HCT116 (cell line): ENCODE measurements around the gene GALNT7. TPM values are rescaled to one million over a fixed set of nuclear protein-coding genes. Genes with fewer than 3 reads are reported as not detected.

Experiments
- ATAC-seq: fragments of 200-7000 bp; cut with Tn5 transposase; 2 replicates; pipeline ENCODE4 v1.9.1; 2020; ENCODE audit warnings: mild to moderate bottlenecking, moderate library complexity
- BruUV-seq: library from RNA; stranded (reverse); fragments of 400-500 nt; replicated peaks from 2 replicates; lab custom pipeline; 2021; lab: Mats Ljungman, UMichigan
- CTCF ChIA-PET: fragments of 300-600 bp; sonication (Branson Sonifier 250); formaldehyde crosslinking; loops from one replicate; lab custom pipeline; 2021; ENCODE audit warnings: antibody characterized with exemption; lab: Charles Lee
- POLR2A ChIA-PET: fragments of 300-600, 350-600 bp; sonication (Branson Sonifier 250); formaldehyde crosslinking; loops from one replicate; lab custom pipeline; 2021; ENCODE audit warnings: antibody characterized with exemption; lab: Charles Lee
- RAD21 ChIA-PET, 2 experiments: fragments of 300-600 bp; sonication (Branson Sonifier 250); formaldehyde crosslinking; loops; one replicate each; lab custom pipeline; 2023; ENCODE audit warnings: low total read pairs in 2 of 2; ENCODE audit not compliant: uncharacterized antibody in 2 of 2, unreplicated experiment in 2 of 2, low non-redundant PET in 1 of 2; lab: Charles Lee
- DNase-seq: peaks from one replicate; pipeline ENCODE4 v3.0.0-alpha.2; 2010; ENCODE audit warnings: low read depth, low spot score
- H2AFZ ChIP-seq: fragments of 200-600 bp; shearing (Covaris generic), sonication (generic); 2 replicates; pipeline ENCODE4 v1.6.1; 2017; ENCODE audit warnings: low read depth, mixed run types, mixed read lengths, antibody characterized with exemption, low read length; ENCODE audit not compliant: poor library complexity, severe bottlenecking
- H3K27ac ChIP-seq: 2 replicates; pipeline ENCODE4 v1.5.1; 2012; ENCODE audit warnings: low read depth, low read length
- H3K27me3 ChIP-seq: fragments of 200-600 bp; sonication (generic); 2 replicates; pipeline ENCODE4 v1.6.1; 2016; ENCODE audit warnings: mixed run types, low read length, mixed read lengths; ENCODE audit not compliant: insufficient read depth
- H3K36me3 ChIP-seq, 2 experiments: fragments of 200-500 bp in 1 of 2; fragments of 200-600 bp in 1 of 2; sonication (Bioruptor generic) in 1 of 2; sonication (generic) in 1 of 2; 2 replicates each; pipeline versions ENCODE4 v1.5.1 to v1.6.1; 2014 to 2016; ENCODE audit warnings: low read length in 2 of 2, inconsistent platforms in 1 of 2, mixed read lengths in 1 of 2, mixed run types in 1 of 2; ENCODE audit not compliant: insufficient read depth in 2 of 2, control insufficient read depth in 1 of 2
- H3K4me1 ChIP-seq, 2 experiments: fragments of 200-600 bp in 1 of 2; sonication (generic) in 1 of 2; 2 replicates each; pipeline versions ENCODE4 v1.5.1 to v1.6.1; 2012 to 2017; ENCODE audit warnings: low read length in 2 of 2, inconsistent platforms in 1 of 2, mild to moderate bottlenecking in 1 of 2, mixed read lengths in 1 of 2, mixed run types in 1 of 2, moderate library complexity in 1 of 2; ENCODE audit not compliant: insufficient read depth in 2 of 2, control insufficient read depth in 1 of 2
- H3K4me2 ChIP-seq: fragments of 200-600 bp; sonication (generic); 2 replicates; pipeline ENCODE4 v1.6.1; 2017; ENCODE audit warnings: mixed run types, low read length, mixed read lengths
- H3K4me3 ChIP-seq, 2 experiments: fragments of 200-600 bp in 1 of 2; sonication (generic) in 1 of 2; replicated peaks in 1 of 2; 2 replicates each; pipeline ENCODE4 v1.5.1; 2011 to 2016; ENCODE audit warnings: low read length in 2 of 2, control low read depth in 1 of 2, low read depth in 1 of 2, mild to moderate bottlenecking in 1 of 2, mixed read lengths in 1 of 2, mixed run types in 1 of 2
- H3K79me2 ChIP-seq: fragments of 200-600 bp; sonication (generic); 2 replicates; pipeline ENCODE4 v1.6.1; 2017; ENCODE audit warnings: mild to moderate bottlenecking, mixed run types, low read length, moderate library complexity, mixed read lengths; ENCODE audit not compliant: insufficient read depth
- H3K9ac ChIP-seq: fragments of 200-600 bp; sonication (generic); 2 replicates; pipeline ENCODE4 v1.6.1; 2016; ENCODE audit warnings: low read length, mixed read lengths
- H3K9me2 ChIP-seq: fragments of 200-600 bp; sonication (generic), shearing (Covaris generic); 2 replicates; pipeline ENCODE4 v1.6.1; 2017; ENCODE audit warnings: mixed run types, mild to moderate bottlenecking, moderate library complexity; ENCODE audit not compliant: insufficient read depth
- H3K9me3 ChIP-seq, 2 experiments: fragments of 200-500 bp in 1 of 2; fragments of 200-600 bp in 1 of 2; sonication (Bioruptor generic) in 1 of 2; sonication (generic) in 1 of 2; 2 replicates each; pipeline ENCODE4 v1.6.1; 2014 to 2017; ENCODE audit warnings: low read length in 2 of 2, mixed read lengths in 2 of 2, inconsistent platforms in 1 of 2, low read depth in 1 of 2, mild to moderate bottlenecking in 1 of 2, mixed run types in 1 of 2, moderate library complexity in 1 of 2; ENCODE audit not compliant: control insufficient read depth in 1 of 2, insufficient read depth in 1 of 2
- H4K20me1 ChIP-seq: fragments of 200-600 bp; sonication (generic), shearing (Covaris generic); 2 replicates; pipeline ENCODE4 v1.6.1; 2017; ENCODE audit warnings: mixed run types, mild to moderate bottlenecking, moderate library complexity; ENCODE audit not compliant: insufficient read depth
- EGR1 ChIP-seq: IDR thresholded peaks from 2 replicates; pipeline ENCODE4 v1.6.1; 2012; ENCODE audit warnings: low read depth
- ELF1 ChIP-seq: IDR thresholded peaks from 2 replicates; pipeline ENCODE4 v1.6.1; 2012; ENCODE audit warnings: low read depth, borderline replicate concordance
- EZH2phosphoT487 ChIP-seq: fragments of 200-600 bp; IDR thresholded peaks from 2 replicates; pipeline ENCODE4 v1.6.1; 2018; ENCODE audit warnings: antibody characterized with exemption, borderline replicate concordance
- FOSL1 ChIP-seq: IDR thresholded peaks from 2 replicates; pipeline ENCODE4 v1.6.1; 2012; ENCODE audit warnings: low read depth
- JUND ChIP-seq: IDR thresholded peaks from 2 replicates; pipeline ENCODE4 v1.6.1; 2012
- POLR2A ChIP-seq: IDR thresholded peaks from 2 replicates; pipeline ENCODE4 v1.7.0; 2011; ENCODE audit warnings: borderline replicate concordance; ENCODE audit not compliant: insufficient read depth, insufficient read length; ENCODE audit errors: extremely low read depth
- POLR2AphosphoS5 ChIP-seq: IDR thresholded peaks from 2 replicates; pipeline ENCODE4 v1.6.1; 2011; ENCODE audit warnings: mild to moderate bottlenecking, low read depth, low read length, moderate library complexity
- RAD21 ChIP-seq: IDR thresholded peaks from 2 replicates; pipeline ENCODE4 v1.6.1; 2012; ENCODE audit warnings: low read depth, mild to moderate bottlenecking
- SIN3A ChIP-seq: IDR thresholded peaks from 2 replicates; pipeline ENCODE4 v1.6.1; 2012; ENCODE audit warnings: low read depth
- TCF7L2 ChIP-seq: IDR thresholded peaks from 2 replicates; pipeline ENCODE4 v1.7.0; 2011; ENCODE audit warnings: borderline replicate concordance, inconsistent platforms; ENCODE audit not compliant: insufficient read depth, insufficient read length; ENCODE audit errors: extremely low read depth
- YY1 ChIP-seq: IDR thresholded peaks from 2 replicates; pipeline ENCODE4 v1.6.1; 2011; ENCODE audit warnings: low read length, low read depth, moderate library complexity, mild to moderate bottlenecking; ENCODE audit not compliant: insufficient replicate concordance; ENCODE audit errors: extremely low read depth
- ZFX ChIP-seq: fragments of 450-650 bp; IDR thresholded peaks from 2 replicates; pipeline ENCODE4 v1.6.1; 2017
- ZNF274 ChIP-seq: fragments of 200-500 bp; sonication (Bioruptor generic); IDR thresholded peaks from 2 replicates; pipeline ENCODE4 v1.6.1; 2014; ENCODE audit warnings: mild to moderate bottlenecking, low read depth, low read length, inconsistent platforms
- intact Hi-C: fragments of 100-400 bp; cut with micrococcal nuclease; formaldehyde crosslinking; loops from 2 replicates; pipeline ENCODE4 v1.10.0; 2022
- total RNA-seq: library from RNA; stranded (reverse); gene quantifications from one replicate; pipeline ENCODE4 v1.2.1, GENCODE V29; 2021; ENCODE audit not compliant: unreplicated experiment
- TF ChIP-seq, protein P1 (sequence below): IDR thresholded peaks from 2 replicates; pipeline ENCODE4 v1.6.1; 2012
- TF ChIP-seq, protein P2 (sequence below): IDR thresholded peaks from 2 replicates; pipeline ENCODE4 v1.6.1; 2012
- TF ChIP-seq, protein P3 (sequence below), 3 experiments: fragments of 200-600 bp in 1 of 3; sonication (generic) in 1 of 3; IDR thresholded peaks in 2 of 3; conservative IDR thresholded peaks in 1 of 3; 2 replicates each; pipeline ENCODE4 v1.5.1; 2012 to 2017; ENCODE audit warnings: low read depth in 2 of 3, low read length in 2 of 3, antibody characterized with exemption in 1 of 3, borderline replicate concordance in 1 of 3, control low read depth in 1 of 3, mild to moderate bottlenecking in 1 of 3, mixed read lengths in 1 of 3, mixed run types in 1 of 3, moderate library complexity in 1 of 3; ENCODE audit not compliant: insufficient read depth in 1 of 3

The GALNT7 gene
- total RNA-seq, 1 experiment from 2014 or later = 21.3 TPM

DNA sequence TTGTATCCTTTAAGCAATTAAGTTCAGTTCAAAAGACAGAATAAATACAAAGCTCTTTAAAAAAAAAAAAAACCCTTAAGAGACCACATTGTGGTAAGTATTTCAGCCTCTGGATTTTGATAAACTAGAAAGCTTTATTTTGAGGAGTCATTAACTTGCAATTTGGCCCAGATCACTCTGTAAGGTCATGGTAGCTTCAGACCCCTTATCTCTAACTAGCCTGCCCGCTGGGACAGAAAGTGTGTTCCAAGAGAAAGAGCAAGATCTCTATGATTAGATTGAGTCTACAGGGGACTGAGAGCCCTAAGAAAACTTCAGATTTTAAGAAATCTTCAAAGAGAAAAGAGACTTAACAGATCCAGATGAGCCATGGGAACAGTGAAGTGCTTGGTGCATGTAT lies 45.6 kb downstream of the GALNT7 start:
- no peak for TF ChIP-seq ELF1
- TF ChIP-seq FOSL1 = no peak
- no peak for TF ChIP-seq EZH2phosphoT487
- TF ChIP-seq POLR2AphosphoS5 = no peak
- TF ChIP-seq, protein P1, sequence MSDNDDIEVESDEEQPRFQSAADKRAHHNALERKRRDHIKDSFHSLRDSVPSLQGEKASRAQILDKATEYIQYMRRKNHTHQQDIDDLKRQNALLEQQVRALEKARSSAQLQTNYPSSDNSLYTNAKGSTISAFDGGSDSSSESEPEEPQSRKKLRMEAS = no peak
- no peak for TF ChIP-seq ZNF274
- no peak for TF ChIP-seq JUND
- TF ChIP-seq, protein P2, sequence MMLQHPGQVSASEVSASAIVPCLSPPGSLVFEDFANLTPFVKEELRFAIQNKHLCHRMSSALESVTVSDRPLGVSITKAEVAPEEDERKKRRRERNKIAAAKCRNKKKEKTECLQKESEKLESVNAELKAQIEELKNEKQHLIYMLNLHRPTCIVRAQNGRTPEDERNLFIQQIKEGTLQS = no peak
- TF ChIP-seq TCF7L2 = no peak
- TF ChIP-seq POLR2A = no peak
- no peak for TF ChIP-seq ZFX
- TF ChIP-seq, protein P3, sequence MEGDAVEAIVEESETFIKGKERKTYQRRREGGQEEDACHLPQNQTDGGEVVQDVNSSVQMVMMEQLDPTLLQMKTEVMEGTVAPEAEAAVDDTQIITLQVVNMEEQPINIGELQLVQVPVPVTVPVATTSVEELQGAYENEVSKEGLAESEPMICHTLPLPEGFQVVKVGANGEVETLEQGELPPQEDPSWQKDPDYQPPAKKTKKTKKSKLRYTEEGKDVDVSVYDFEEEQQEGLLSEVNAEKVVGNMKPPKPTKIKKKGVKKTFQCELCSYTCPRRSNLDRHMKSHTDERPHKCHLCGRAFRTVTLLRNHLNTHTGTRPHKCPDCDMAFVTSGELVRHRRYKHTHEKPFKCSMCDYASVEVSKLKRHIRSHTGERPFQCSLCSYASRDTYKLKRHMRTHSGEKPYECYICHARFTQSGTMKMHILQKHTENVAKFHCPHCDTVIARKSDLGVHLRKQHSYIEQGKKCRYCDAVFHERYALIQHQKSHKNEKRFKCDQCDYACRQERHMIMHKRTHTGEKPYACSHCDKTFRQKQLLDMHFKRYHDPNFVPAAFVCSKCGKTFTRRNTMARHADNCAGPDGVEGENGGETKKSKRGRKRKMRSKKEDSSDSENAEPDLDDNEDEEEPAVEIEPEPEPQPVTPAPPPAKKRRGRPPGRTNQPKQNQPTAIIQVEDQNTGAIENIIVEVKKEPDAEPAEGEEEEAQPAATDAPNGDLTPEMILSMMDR (IDR thresholded peaks at IDR 0.05 in 2 of 3, conservative IDR thresholded peaks at IDR 0.05 in 1 of 3; ENCODE audit: borderline replicate concordance in 1 of 3, insufficient read depth in 1 of 3, low read depth in 2 of 3, low read length in 2 of 3) = no peak
- no peak for TF ChIP-seq EGR1
- TF ChIP-seq SIN3A = no peak
- no peak for TF ChIP-seq YY1
- no peak for TF ChIP-seq RAD21
- RAD21 ChIA-PET = no interaction called here
- no TSS peak for BruUV-seq
- no peak overlapping the region for H3K4me3 ChIP-seq
- no peaks in the 10 kb centered on the region for H3K27me3 ChIP-seq
- H2AFZ ChIP-seq = no peak overlapping the region
- H3K4me1 ChIP-seq = peaks cover 62 to 93% of the 10 kb centered on the region in 2 experiments
- H3K9me2 ChIP-seq = no peaks in the 10 kb centered on the region
- ATAC-seq = no peak
- POLR2A ChIA-PET = no interaction called here
- CTCF ChIA-PET = interaction anchor here (1.1 to 1.5 kb wide), 2 partner anchors 14 to 88 kb away, joined by 3 to 4 read pairs; no protein-coding TSS in a partner anchor
- peak overlapping the region; percentile 17; the same call in 1 of the 2 replicates for H3K4me2 ChIP-seq
- no peaks in the 10 kb centered on the region for H3K9me3 ChIP-seq
- no peak for DNase-seq
- intact Hi-C loops = no loop called here
- H3K79me2 ChIP-seq = peaks cover 64% of the 10 kb centered on the region
- no peak overlapping the region for H3K9ac ChIP-seq
- no peaks in the 10 kb centered on the region for H3K36me3 ChIP-seq
- no peak overlapping the region for H3K27ac ChIP-seq
- H4K20me1 ChIP-seq = no peaks in the 10 kb centered on the region
